T-helper 1 cell treated with Interleukin-12 subunit alpha and Interleukin-12 subunit beta and Interleukin-4 antibody, amounts not matched to agents 30 μg/mL and 1 μg/mL, for 36 hours (primary cell): ENCODE data around the gene ZFYVE28.
A peak's percentile ranks its signal among the peaks of the same experiment; 100 is the strongest.
"Not testable (repeated sequence)": the region's sequence is repeated elsewhere in the genome, so short reads cannot be mapped to it uniquely, and the experiment has no call there.

ENCODE experiments used
- H3K27ac Mint-ChIP-seq: one replicate; pipeline ENCODE4 v1.8.0; 2021; ENCODE audit warnings: mild to moderate bottlenecking, mixed read lengths
- H3K27me3 Mint-ChIP-seq: one replicate; pipeline ENCODE4 v1.8.0; 2021; ENCODE audit warnings: low read depth, mixed read lengths
- H3K36me3 Mint-ChIP-seq: one replicate; pipeline ENCODE4 v1.8.0; 2021; ENCODE audit warnings: low read depth, mixed read lengths
- H3K4me1 Mint-ChIP-seq: one replicate; pipeline ENCODE4 v1.8.0; 2021; ENCODE audit warnings: low read depth, mixed read lengths
- H3K4me3 Mint-ChIP-seq: one replicate; pipeline ENCODE4 v1.8.0; 2021; ENCODE audit warnings: mild to moderate bottlenecking, moderate library complexity, mixed read lengths
- H3K9me3 Mint-ChIP-seq: one replicate; pipeline ENCODE4 v1.8.0; 2021; ENCODE audit warnings: mixed read lengths

The ZFYVE28 gene

DNA sequence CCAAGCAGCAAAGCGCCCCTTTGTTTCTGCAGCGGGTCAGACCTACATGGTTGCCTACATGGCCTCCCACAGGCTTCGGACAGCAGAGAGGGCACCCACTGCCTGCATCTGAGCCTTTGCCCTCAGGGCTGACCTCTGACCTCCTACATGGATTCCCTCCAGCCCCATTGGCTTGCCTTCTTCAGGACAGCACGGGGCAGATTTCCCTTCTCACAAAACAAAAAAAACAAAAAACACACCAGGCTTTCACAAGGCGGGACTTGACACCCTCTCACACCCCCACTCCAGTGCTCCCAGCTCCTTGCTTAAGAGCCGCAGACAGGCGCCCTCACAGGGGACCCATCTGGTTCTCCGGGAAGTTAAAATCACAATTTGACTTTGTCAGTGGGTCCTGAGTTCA lies 32.9 kb downstream of the ZFYVE28 start:
- H3K4me3 Mint-ChIP-seq: no peak overlapping the region
- H3K9me3 Mint-ChIP-seq: no peaks in the 10 kb centered on the region
- H3K27me3 Mint-ChIP-seq: peaks cover 12% of the 10 kb centered on the region
- peaks cover 4% of the 10 kb centered on the region for H3K4me1 Mint-ChIP-seq
- H3K36me3 Mint-ChIP-seq: peaks cover 3% of the 10 kb centered on the region
- no peak overlapping the region for H3K27ac Mint-ChIP-seq

DNA sequence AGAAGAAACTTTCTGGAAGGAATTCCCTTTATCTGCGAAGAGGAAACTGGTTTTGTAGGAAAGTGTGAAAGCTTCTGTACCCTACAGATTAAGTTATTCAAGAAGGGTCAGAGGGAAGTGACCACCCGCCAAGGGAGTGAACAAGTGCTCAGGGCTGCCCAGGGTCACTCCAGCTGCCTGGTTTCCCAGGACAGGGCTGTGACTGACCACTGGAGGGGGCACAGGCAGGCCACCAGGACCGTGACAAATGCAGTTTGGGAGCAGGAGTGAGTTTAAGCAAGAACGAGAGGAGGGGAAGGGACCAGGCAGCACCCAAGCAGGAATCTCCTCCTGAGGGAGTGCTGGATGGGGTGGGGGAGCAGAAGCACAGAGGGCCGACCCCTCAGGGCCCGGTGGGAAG lies 34.2 kb downstream of the ZFYVE28 start:
- H3K4me3 Mint-ChIP-seq: no peak overlapping the region
- peaks cover 3% of the 10 kb centered on the region for H3K36me3 Mint-ChIP-seq
- no peaks in the 10 kb centered on the region for H3K9me3 Mint-ChIP-seq
- peaks cover 4% of the 10 kb centered on the region for H3K4me1 Mint-ChIP-seq
- no peak overlapping the region for H3K27ac Mint-ChIP-seq
- peaks cover 7% of the 10 kb centered on the region for H3K27me3 Mint-ChIP-seq

DNA sequence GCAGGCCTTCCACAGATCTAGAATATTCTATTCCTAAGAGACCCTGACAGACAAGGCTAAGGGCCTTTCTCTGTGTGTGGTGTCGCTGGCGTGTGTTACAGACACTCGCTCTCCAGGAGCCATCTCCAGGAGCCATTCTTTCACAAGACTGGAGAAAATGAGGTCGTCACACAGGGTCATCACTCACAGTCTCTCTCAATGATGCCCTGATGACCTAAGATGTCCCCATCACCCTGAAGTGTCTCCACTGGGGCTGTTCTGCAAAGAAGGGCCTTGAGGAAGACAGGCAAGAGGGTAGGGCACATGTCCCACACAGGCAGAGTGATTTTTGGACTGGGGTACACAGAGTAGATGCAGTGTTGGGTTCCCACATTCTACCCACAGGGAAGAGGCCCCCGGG lies 34.7 kb downstream of the ZFYVE28 start:
- no peak overlapping the region for H3K4me3 Mint-ChIP-seq
- no peaks in the 10 kb centered on the region for H3K9me3 Mint-ChIP-seq
- peaks cover 3% of the 10 kb centered on the region for H3K36me3 Mint-ChIP-seq
- no peak overlapping the region for H3K27ac Mint-ChIP-seq
- H3K27me3 Mint-ChIP-seq: peaks cover 7% of the 10 kb centered on the region
- H3K4me1 Mint-ChIP-seq: peaks cover 4% of the 10 kb centered on the region

DNA sequence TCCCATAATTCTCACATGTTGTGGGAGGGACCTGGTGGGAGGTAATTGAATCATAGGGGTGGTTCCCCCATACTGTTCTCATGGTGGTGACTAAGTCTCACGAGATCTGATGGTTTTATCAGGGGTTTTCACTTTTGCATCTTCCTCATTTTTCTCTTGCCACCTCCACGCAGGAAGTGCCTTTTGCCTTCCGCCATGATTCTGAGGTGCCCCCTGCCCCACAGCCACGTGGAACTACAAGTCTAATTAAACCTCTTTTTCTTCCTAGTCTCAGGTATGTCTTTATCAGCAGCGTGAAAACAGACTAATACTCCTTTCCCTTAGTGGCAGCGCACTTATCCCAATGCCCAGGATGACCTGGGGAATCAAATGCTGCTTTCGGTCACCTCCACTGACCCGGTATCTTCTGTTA lies 35.2 kb downstream of the ZFYVE28 start:
- not testable (repeated sequence) for H3K27ac Mint-ChIP-seq, H3K4me1 Mint-ChIP-seq

DNA sequence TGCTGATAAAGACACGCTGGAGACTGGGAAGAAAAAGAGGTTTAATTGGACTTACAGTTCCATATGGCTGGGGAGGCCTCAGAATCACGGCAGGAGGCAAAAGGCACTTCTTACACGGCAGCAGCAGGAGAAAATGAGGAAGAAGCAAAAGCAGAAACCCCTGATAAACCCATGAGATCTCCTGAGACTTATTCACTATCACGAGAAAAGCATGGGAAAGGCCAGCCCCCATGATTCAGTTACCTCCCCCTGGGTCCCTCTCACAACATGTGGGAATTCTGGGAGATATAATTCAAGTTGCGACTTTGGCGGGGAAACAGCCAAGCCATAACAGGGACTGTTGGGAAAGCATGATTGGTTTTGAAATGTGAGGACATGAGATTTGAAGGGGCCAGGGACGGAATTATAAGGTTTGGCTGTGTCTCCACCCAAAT lies 35.7 kb downstream of the ZFYVE28 start:
- not testable (repeated sequence) for H3K36me3 Mint-ChIP-seq, H3K4me1 Mint-ChIP-seq, H3K4me3 Mint-ChIP-seq, H3K9me3 Mint-ChIP-seq, H3K27me3 Mint-ChIP-seq, H3K27ac Mint-ChIP-seq

More for the DNA sequence above, 35.2 kb downstream of the ZFYVE28 start:
- not testable (repeated sequence) for H3K4me3 Mint-ChIP-seq, H3K36me3 Mint-ChIP-seq, H3K9me3 Mint-ChIP-seq, H3K27me3 Mint-ChIP-seq

DNA sequence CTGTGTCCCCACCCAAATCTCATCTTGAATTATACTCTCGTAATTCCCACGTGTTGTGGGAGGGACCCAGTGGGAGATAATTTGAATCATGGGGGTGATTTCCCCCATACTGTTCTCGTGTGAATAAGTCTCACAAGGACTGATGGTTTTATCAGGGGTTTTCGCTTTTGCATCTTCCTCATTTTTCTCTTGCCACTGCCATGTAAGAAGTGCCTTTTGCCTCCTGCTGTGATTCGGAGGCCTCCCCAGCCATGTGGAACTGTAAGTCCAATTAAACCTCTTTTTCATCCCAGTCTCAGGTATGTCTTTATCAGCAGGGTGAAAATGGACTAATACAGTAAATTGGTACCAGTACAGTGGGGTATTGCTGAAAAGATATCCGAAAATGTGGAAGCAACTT lies 37.9 kb downstream of the ZFYVE28 start:
- not testable (repeated sequence) for H3K36me3 Mint-ChIP-seq, H3K4me1 Mint-ChIP-seq, H3K4me3 Mint-ChIP-seq, H3K9me3 Mint-ChIP-seq, H3K27me3 Mint-ChIP-seq
- peak overlapping the region; percentile 2 for H3K27ac Mint-ChIP-seq

DNA sequence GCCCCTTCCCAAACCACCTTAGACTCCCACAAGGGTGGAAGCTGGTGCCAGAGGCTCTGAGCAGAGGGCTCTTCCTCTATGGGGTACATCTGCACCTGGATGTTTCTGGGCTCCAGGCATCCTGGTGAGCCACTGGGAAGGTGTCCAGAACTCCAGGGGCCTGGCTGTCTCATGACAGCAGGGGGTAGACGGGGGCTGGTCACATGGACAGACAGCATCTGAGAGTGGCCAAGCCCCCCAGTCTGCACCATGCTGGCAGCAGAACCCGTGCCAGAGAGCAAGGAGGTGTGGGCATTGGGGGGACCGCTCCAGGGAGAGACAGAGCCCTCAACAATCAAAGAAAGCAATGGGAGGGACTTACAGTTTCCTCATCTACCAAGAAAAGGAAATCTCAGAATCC lies 39.5 kb downstream of the ZFYVE28 start:
- H3K27ac Mint-ChIP-seq: no peak overlapping the region
- H3K4me1 Mint-ChIP-seq: peaks cover 4% of the 10 kb centered on the region
- peaks cover 12% of the 10 kb centered on the region for H3K27me3 Mint-ChIP-seq

DNA sequence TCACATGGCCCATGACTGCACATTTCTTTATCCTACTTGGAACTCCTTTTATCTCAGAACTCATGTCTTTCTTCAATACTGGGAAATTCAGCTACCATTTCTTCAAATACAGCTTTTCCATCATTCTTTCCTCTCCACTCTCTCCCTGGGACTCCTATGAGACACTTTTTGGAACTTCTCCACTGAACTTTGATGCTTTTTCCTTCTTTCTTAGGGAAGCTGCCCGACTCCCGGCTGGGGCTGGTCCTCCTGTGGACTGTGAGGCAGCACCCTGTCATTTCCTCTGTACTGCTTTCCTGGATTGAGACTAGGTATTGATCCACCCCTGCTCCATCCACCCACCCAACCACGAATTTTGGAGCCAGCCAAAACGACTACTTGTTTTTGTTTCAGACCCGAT lies 40.0 kb downstream of the ZFYVE28 start:
- Mint-ChIP-seq H3K9me3 (no peaks in the 10 kb centered on the region), H3K4me3 (no peak overlapping the region), H3K27me3 (peaks cover 13% of the 10 kb centered on the region), H3K4me1 (peaks cover 3% of the 10 kb centered on the region), H3K27ac (no peak overlapping the region), H3K36me3 (peaks cover 4% of the 10 kb centered on the region)

More for the DNA sequence above, 39.5 kb downstream of the ZFYVE28 start:
- H3K4me3 Mint-ChIP-seq: no peak overlapping the region
- no peaks in the 10 kb centered on the region for H3K9me3 Mint-ChIP-seq
- peaks cover 3% of the 10 kb centered on the region for H3K36me3 Mint-ChIP-seq

DNA sequence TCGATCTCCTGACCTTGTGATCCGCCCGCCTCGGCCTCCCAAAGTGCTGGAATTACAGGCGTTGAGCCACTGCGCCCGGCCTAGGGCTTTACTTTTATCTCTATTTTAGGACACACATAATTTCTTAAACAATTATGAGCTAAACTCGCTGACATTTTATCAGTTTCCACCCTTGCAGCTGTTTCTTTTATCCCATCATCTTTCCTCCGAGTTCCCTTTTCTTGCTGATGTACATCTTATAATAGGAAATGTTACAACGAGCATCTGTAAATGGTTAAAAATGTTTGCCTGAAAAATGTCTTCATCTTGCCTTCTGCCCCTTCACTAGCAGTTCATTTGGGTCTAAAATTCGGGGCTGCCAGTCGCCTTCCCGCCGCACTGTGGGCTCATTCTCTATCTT lies 41.2 kb downstream of the ZFYVE28 start:
- Mint-ChIP-seq H3K36me3 (peaks cover 2% of the 10 kb centered on the region), H3K4me3 (no peak overlapping the region), H3K27me3 (peaks cover 13% of the 10 kb centered on the region), H3K4me1 (peaks cover 2% of the 10 kb centered on the region), H3K9me3 (no peaks in the 10 kb centered on the region), H3K27ac (no peak overlapping the region)

DNA sequence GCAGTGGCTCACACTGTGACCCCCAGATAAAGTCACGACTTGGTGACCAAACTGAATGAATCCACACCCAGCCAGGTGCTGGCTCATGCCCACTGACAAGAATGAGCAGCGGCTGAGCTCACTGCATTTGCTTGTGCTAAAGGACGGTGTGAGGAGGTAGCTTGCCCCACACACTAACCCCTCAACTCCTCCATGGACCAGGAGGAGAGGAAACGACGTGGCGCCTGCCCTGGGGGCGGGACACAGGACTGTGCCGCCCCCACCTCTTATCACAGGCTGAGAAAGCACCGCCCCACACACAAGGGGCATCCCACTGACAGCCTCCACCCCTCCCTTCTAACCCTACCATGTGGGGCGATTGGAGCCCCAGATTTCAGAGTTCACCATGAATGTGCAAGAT lies 43.0 kb downstream of the ZFYVE28 start:
- no peak overlapping the region for H3K27ac Mint-ChIP-seq
- no peaks in the 10 kb centered on the region for H3K9me3 Mint-ChIP-seq
- H3K36me3 Mint-ChIP-seq: peaks cover 2% of the 10 kb centered on the region
- peaks cover 7% of the 10 kb centered on the region for H3K27me3 Mint-ChIP-seq
- H3K4me3 Mint-ChIP-seq: no peak overlapping the region
- no peaks in the 10 kb centered on the region for H3K4me1 Mint-ChIP-seq

DNA sequence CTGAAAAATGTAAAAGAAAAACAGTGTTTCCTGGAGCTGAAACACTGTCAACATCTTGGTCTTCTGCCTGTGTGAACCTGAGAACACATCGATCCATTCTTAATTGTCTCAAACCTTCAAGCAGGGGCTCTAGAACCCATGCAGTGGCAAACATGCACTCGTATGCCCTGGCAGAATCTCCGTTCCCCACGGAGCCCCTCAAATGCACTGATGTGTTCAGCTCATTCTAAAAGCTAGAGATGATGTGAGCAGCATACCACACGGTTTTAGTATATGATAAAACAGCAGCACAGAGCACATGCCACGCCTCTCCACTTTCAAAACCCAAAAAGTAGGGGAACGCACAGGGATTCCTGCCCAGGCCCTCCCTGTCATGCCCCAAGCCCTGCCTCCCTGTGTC lies 44.9 kb downstream of the ZFYVE28 start:
- peaks cover 7% of the 10 kb centered on the region for H3K9me3 Mint-ChIP-seq

DNA sequence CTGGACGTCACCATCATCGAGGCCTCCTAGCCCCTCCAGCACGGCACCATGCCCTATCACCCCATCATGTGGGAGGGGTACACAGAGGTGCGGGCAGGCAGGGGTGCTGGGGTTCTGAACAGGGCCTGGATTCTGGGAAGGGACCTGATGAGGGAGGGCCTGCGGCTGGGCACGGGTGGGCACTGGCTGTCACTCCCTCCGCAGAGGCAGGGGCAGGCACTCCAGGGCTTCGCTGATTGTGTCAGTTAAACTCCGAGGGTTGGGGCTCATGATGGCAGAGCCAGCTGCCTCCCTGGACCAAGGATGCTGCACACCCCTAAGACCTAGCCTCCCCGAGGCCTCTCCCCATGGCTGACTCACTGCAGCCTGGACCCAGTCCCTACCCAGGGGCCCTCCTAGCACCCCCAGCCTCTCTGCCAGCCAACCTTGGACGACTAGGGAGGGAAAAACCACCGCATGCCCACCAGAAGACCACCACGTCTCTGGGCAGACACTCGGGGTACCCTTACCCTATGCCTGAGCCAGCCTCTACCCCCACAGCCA lies 45.9 kb downstream of the ZFYVE28 start:
- peaks cover 6% of the 10 kb centered on the region for H3K27me3 Mint-ChIP-seq
- no peaks in the 10 kb centered on the region for H3K4me1 Mint-ChIP-seq
- H3K9me3 Mint-ChIP-seq: peaks cover 7% of the 10 kb centered on the region
- H3K36me3 Mint-ChIP-seq: peaks cover 9% of the 10 kb centered on the region
- no peak overlapping the region for H3K27ac Mint-ChIP-seq
- no peak overlapping the region for H3K4me3 Mint-ChIP-seq

More for the DNA sequence above, 44.9 kb downstream of the ZFYVE28 start:
- Mint-ChIP-seq H3K36me3 (peaks cover 9% of the 10 kb centered on the region), H3K27ac (no peak overlapping the region), H3K4me1 (no peaks in the 10 kb centered on the region), H3K4me3 (no peak overlapping the region), H3K27me3 (peaks cover 6% of the 10 kb centered on the region)

DNA sequence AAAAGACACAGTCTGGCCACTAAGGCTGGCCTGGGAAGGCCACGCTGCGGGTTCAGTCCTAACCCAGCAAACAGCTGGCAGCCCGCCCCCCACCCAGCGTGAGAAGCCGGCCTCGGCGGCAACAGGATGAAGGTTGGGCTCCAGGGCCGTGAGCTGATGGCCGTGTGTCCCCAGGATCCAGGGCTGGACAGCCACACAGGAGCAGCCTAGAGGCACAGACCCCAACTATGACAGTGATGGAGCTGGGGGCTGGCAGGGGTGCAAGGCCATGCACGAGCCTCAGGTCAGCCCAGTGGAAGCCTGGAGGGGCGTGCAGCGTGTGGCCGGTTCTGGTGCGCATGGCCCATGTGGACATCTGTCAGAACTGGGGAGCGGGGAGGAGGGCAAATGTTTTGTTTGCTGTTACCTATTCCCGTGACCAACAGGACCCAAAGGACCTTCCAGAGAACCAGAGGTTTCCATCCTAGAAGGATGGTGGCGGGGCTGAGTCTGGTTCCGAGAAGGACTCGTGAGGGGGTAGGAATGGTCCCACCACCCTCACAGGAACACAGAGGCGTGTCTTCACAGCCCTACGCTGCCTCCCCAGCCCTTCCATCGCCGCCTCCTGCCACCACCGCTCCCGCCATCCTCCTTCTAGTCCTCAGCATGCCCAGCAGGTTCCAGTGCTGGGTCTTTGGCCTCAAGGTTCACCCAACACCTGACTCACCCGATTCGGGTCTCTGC lies 46.5 kb downstream of the ZFYVE28 start:
- Mint-ChIP-seq H3K4me1 (no peaks in the 10 kb centered on the region), H3K4me3 (no peak overlapping the region), H3K27ac (no peak overlapping the region), H3K27me3 (peaks cover 6% of the 10 kb centered on the region), H3K36me3 (peaks cover 9% of the 10 kb centered on the region), H3K9me3 (peaks cover 7% of the 10 kb centered on the region)

DNA sequence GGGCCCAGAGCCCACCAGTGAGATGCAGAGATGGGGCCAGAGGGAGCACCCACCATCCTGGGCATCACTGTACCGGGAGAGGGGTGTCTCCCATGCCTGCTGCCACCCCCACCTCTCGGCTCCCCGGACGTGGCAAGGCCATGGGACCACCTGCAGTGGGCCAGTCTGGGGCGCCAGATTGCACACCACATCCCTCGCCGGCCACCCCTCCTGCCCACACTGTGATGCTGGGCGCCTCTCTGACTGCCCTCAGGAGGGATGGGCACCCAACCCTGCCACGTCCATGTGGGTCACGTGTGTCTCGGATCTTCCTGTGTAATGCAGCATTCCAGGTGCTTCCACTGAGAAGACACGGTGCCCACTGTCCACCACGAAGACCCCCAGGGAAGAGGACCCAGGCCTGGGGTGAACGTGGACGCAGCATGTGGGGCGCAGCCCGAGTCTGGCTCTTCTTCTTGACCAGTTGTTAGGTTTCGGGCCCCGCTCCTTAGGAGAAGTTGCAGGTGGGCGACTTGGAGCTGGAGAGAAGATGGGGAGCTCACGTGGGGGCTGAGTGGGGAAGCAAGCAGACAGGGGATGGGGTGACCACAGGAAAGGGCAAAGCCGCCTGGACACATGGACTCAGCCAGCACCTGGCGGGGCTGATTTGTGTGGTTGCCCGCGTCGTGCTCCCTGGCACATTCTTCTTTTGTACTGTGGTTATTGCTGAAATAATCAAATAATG lies 47.7 kb downstream of the ZFYVE28 start:
- no peak overlapping the region for H3K4me3 Mint-ChIP-seq
- H3K27me3 Mint-ChIP-seq: peaks cover 6% of the 10 kb centered on the region
- no peaks in the 10 kb centered on the region for H3K4me1 Mint-ChIP-seq
- H3K9me3 Mint-ChIP-seq: peaks cover 7% of the 10 kb centered on the region
- peaks cover 9% of the 10 kb centered on the region for H3K36me3 Mint-ChIP-seq
- H3K27ac Mint-ChIP-seq: no peak overlapping the region
